ENCODE results near the gene EGLN3. TPM values are rescaled to one million over a fixed set of nuclear protein-coding genes. Genes with fewer than 3 reads are reported as not detected.

EGLN3 gene
- total and polyA plus RNA-seq, 2 donors (not counting 3 experiments of a cell fraction or from before 2014, with no cell fraction given): 0.20 TPM; not detected in 1

GRCh38 chr14:33941718-33942117, 9.2 kb downstream of the EGLN3 start:
- intact Hi-C loops (cut with micrococcal nuclease): no loop called here
- no TSS peak for BruUV-seq (replicated peaks)
- POLR2A ChIA-PET: no interaction called here

More at GRCh38 chr14:33941718-33942117, 9.2 kb downstream of the EGLN3 start:
- no peak overlapping the region for H3K9ac ChIP-seq (replicated peaks; ENCODE audit: extremely low read depth, insufficient read depth, low read length)
- dilution Hi-C loops (cut with MboI; ENCODE audit: extremely low pct_ligation_motif_present, low sequenced_read_pairs): no loop called here
- TF ChIP-seq MAX (IDR thresholded peaks at IDR 0.05; ENCODE audit: insufficient read depth, insufficient read length) (no peak), POLR2AphosphoS5 (IDR thresholded peaks at IDR 0.05; ENCODE audit: insufficient read depth, low read depth, low read length) (no peak), GATA2 (IDR thresholded peaks at IDR 0.05; ENCODE audit: insufficient read depth, insufficient read length, low read depth, low read length) (no peak), MYC (IDR thresholded peaks at IDR 0.05; ENCODE audit: low read depth, low read length) (no peak), CTCF (IDR thresholded peaks at IDR 0.05; ENCODE audit: extremely low read depth in 1 of 2, insufficient read depth in 1 of 2, low read depth in 1 of 2, low read length in 2 of 2) (no peak), POLR2A (IDR thresholded peaks at IDR 0.05; ENCODE audit: low read depth, low read length) (no peak), JUN (IDR thresholded peaks at IDR 0.05; ENCODE audit: borderline replicate concordance, insufficient read depth, insufficient read length, low read depth) (no peak), EZH2 (IDR thresholded peaks at IDR 0.05; ENCODE audit: borderline replicate concordance, low read depth, low read length, severe bottlenecking) (no peak), FOS (IDR thresholded peaks at IDR 0.05; ENCODE audit: borderline replicate concordance, insufficient read depth, low read length) (no peak)
- H3K27ac ChIP-seq (ENCODE audit: insufficient read depth, low read depth, low read length): no peak overlapping the region
- CTCF ChIA-PET: interaction anchor here (0.8 kb wide), 1 partner anchor 157 kb away, joined by 6 read pairs; no protein-coding TSS in a partner anchor
- no peak overlapping the region for H2AFZ ChIP-seq (ENCODE audit: low read depth, low read length)
- no peak for DNase-seq (ENCODE audit: low read depth, low spot score)
- peaks cover 0 to 8% of the 10 kb centered on the region in 2 experiments for H3K27me3 ChIP-seq (ENCODE audit: control insufficient read depth in 2 of 2, insufficient read depth in 2 of 2, low read length in 2 of 2)
- H3K4me3 ChIP-seq (replicated peaks in 1 of 3; ENCODE audit: insufficient read depth in 1 of 3, low read depth in 1 of 3, low read length in 3 of 3): no peak overlapping the region
- no peaks in the 10 kb centered on the region for H3K9me1 ChIP-seq (replicated peaks; ENCODE audit: control insufficient read depth, extremely low read depth, insufficient read depth, low read length)
- H3K9me3 ChIP-seq (replicated peaks; ENCODE audit: control insufficient read depth, insufficient read depth, low read length): no peaks in the 10 kb centered on the region
- no peak overlapping the region for H3K4me2 ChIP-seq (ENCODE audit: insufficient read depth, low read length)
- H3K36me3 ChIP-seq (ENCODE audit: control insufficient read depth in 2 of 2, extremely low read depth in 1 of 2, insufficient read depth in 2 of 2, low read length in 2 of 2): no peaks in the 10 kb centered on the region
- no peak for FAIRE-seq
- no peaks in the 10 kb centered on the region for H4K20me1 ChIP-seq (replicated peaks; ENCODE audit: control insufficient read depth, extremely low read depth, insufficient read depth, low read length)
- H3K4me1 ChIP-seq (ENCODE audit: control insufficient read depth, extremely low read depth, insufficient read depth, low read length): peaks cover 5% of the 10 kb centered on the region
- H3K79me2 ChIP-seq (ENCODE audit: control insufficient read depth, insufficient read depth, low read length): no peaks in the 10 kb centered on the region

Measured in endothelial cell of umbilical vein (primary cell).